Parathyroid adenoma (tissue), 2 donors: ENCODE measurements around the gene AVPR2.

ENCODE experiments used
- H2AFZ ChIP-seq: fragments of 300-600 bp; sonication (generic); one replicate; pipeline ENCODE4 v1.7.0; 2017; ENCODE audit warnings: antibody characterized with exemption, mild to moderate bottlenecking
- H3K27ac ChIP-seq: fragments of 300-600 bp; sonication (generic); one replicate; pipeline ENCODE4 v1.7.0; 2017
- H3K27me3 ChIP-seq: fragments of 300-600 bp; sonication (generic); one replicate; pipeline ENCODE4 v1.7.0; 2017; ENCODE audit warnings: low read length; ENCODE audit not compliant: control insufficient read depth, insufficient read depth
- H3K36me3 ChIP-seq: fragments of 300-600 bp; sonication (generic); one replicate; pipeline ENCODE4 v1.7.0; 2017; ENCODE audit warnings: low read length; ENCODE audit not compliant: control insufficient read depth, insufficient read depth
- H3K4me1 ChIP-seq: fragments of 300-600 bp; sonication (generic); one replicate; pipeline ENCODE4 v1.7.0; 2017; ENCODE audit warnings: control low read depth
- H3K4me2 ChIP-seq: fragments of 300-600 bp; sonication (generic); one replicate; pipeline ENCODE4 v1.7.0; 2017; ENCODE audit warnings: low read length
- H3K4me3 ChIP-seq: fragments of 300-600 bp; sonication (generic); one replicate; pipeline ENCODE4 v1.7.0; 2017; ENCODE audit warnings: low read depth, low read length
- H3K79me2 ChIP-seq: fragments of 300-600 bp; sonication (generic); one replicate; pipeline ENCODE4 v1.7.0; 2017; ENCODE audit warnings: control low read depth
- H3K9ac ChIP-seq: fragments of 300-600 bp; sonication (generic); one replicate; pipeline ENCODE4 v1.7.0; 2017; ENCODE audit warnings: mild to moderate bottlenecking
- H3K9me3 ChIP-seq: fragments of 300-600 bp; sonication (generic); one replicate; pipeline ENCODE4 v1.7.0; 2017; ENCODE audit warnings: low read length; ENCODE audit not compliant: control insufficient read depth
- TF ChIP-seq, protein P1 (sequence below): fragments of 300-600 bp; sonication (generic); IDR thresholded peaks from one replicate; pipeline ENCODE4 v1.7.0; 2017; ENCODE audit warnings: antibody characterized with exemption, mild to moderate bottlenecking
- donor health status: primary hyperparathyroidism.

The AVPR2 gene

DNA sequence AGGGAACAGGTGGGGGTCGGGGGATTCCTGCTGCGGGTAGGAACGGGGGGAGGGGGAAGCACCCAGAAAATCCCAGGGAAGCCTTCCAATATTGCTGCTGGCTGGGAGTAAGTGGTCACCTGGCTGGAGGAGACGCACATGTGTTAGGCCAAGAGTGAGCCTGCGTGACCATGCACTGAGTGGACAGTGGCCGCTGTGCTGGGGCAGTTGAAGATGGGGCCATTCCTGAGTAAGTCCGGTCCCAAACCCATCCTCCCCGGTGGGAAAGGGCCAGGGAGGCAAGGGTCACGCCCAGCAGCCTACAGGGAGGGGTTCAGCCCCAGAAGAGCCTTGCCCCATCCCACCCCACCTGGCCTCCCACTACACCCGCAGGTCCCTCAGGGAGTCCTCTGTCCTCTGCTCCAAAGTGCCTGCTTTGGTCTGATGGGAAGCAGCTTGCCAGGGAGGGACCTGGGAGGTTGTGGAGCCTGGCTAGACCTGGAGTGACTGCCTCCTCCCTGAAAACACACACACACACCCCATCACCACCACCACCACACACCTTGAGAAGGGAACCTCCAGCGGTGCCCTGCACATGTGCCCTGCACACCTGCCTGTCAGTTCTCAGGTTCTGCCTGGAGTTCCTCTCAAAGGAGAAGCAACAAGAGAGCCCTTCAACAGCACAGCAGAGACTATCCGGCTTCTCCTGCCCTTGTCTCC is 24.6 kb upstream of the AVPR2 start:
- Histone ChIP-seq H3K79me2 (no peaks in the 10 kb centered on the region), H3K4me1 (no peaks in the 10 kb centered on the region), H3K27me3 (peaks cover 3% of the 10 kb centered on the region), H3K27ac (no peak overlapping the region), H3K9ac (no peak overlapping the region), H2AFZ (no peak overlapping the region), H3K36me3 (no peaks in the 10 kb centered on the region), H3K4me2 (no peak overlapping the region), H3K9me3 (no peaks in the 10 kb centered on the region), H3K4me3 (no peak overlapping the region)
- TF ChIP-seq, protein P1, sequence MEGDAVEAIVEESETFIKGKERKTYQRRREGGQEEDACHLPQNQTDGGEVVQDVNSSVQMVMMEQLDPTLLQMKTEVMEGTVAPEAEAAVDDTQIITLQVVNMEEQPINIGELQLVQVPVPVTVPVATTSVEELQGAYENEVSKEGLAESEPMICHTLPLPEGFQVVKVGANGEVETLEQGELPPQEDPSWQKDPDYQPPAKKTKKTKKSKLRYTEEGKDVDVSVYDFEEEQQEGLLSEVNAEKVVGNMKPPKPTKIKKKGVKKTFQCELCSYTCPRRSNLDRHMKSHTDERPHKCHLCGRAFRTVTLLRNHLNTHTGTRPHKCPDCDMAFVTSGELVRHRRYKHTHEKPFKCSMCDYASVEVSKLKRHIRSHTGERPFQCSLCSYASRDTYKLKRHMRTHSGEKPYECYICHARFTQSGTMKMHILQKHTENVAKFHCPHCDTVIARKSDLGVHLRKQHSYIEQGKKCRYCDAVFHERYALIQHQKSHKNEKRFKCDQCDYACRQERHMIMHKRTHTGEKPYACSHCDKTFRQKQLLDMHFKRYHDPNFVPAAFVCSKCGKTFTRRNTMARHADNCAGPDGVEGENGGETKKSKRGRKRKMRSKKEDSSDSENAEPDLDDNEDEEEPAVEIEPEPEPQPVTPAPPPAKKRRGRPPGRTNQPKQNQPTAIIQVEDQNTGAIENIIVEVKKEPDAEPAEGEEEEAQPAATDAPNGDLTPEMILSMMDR: no peak

- Histone ChIP-seq H3K4me1 (no peaks in the 10 kb centered on the region), H3K9me3 (no peaks in the 10 kb centered on the region), H3K4me2 (no peak overlapping the region), H3K4me3 (no peak overlapping the region), H3K79me2 (no peaks in the 10 kb centered on the region), H3K9ac (no peak overlapping the region), H3K36me3 (no peaks in the 10 kb centered on the region), H3K27ac (no peak overlapping the region), H3K27me3 (peaks cover 3% of the 10 kb centered on the region), H2AFZ (no peak overlapping the region)
- TF ChIP-seq, protein P1: no peak
Observed at GRCh38 chrX:153880440-153880815, 24.0 kb upstream of the AVPR2 start.

- Histone ChIP-seq H3K79me2 (no peaks in the 10 kb centered on the region), H3K4me3 (no peak overlapping the region), H3K9ac (no peak overlapping the region), H2AFZ (no peak overlapping the region), H3K36me3 (no peaks in the 10 kb centered on the region), H3K27me3 (peaks cover 3% of the 10 kb centered on the region), H3K4me2 (no peak overlapping the region), H3K4me1 (no peaks in the 10 kb centered on the region), H3K9me3 (no peaks in the 10 kb centered on the region), H3K27ac (no peak overlapping the region)
- TF ChIP-seq, protein P1: no peak
Observed at GRCh38 chrX:153881281-153881680, 23.2 kb upstream of the AVPR2 start.

- Histone ChIP-seq H3K9me3 (no peaks in the 10 kb centered on the region), H3K79me2 (no peaks in the 10 kb centered on the region), H3K4me1 (no peaks in the 10 kb centered on the region), H3K27ac (no peak overlapping the region), H2AFZ (no peak overlapping the region), H3K9ac (no peak overlapping the region), H3K27me3 (peaks cover 3% of the 10 kb centered on the region), H3K36me3 (no peaks in the 10 kb centered on the region), H3K4me2 (no peak overlapping the region), H3K4me3 (no peak overlapping the region)
- TF ChIP-seq, protein P1: no peak
Observed at GRCh38 chrX:153882086-153882498, 22.4 kb upstream of the AVPR2 start.

GRCh38 chrX:153882557-153882956 is 21.9 kb upstream of the AVPR2 start:
- Histone ChIP-seq H3K4me1 (no peaks in the 10 kb centered on the region), H3K27me3 (peaks cover 3% of the 10 kb centered on the region), H2AFZ (no peak overlapping the region), H3K9me3 (no peaks in the 10 kb centered on the region), H3K9ac (no peak overlapping the region), H3K79me2 (no peaks in the 10 kb centered on the region), H3K36me3 (no peaks in the 10 kb centered on the region), H3K4me2 (no peak overlapping the region), H3K4me3 (no peak overlapping the region), H3K27ac (no peak overlapping the region)
- TF ChIP-seq, protein P1: no peak
